HG03135 (cell line): ENCODE results near the gene NXNL1.
"Not testable (repeated sequence)": the region's sequence is repeated elsewhere in the genome, so short reads cannot be mapped to it uniquely, and the experiment has no call there.

Experiments
- ATAC-seq: cut with Tn5 transposase; IDR thresholded peaks from one replicate; pipeline ENCODE4 v1.9.1; 2021; ENCODE audit warnings: mild to moderate bottlenecking, moderate library complexity; ENCODE audit not compliant: unreplicated experiment

NXNL1 gene

GRCh38 chr19:17487284-17488121, 26.8 kb upstream of the NXNL1 start:
- ATAC-seq: no peak

- ATAC-seq: no peak
These were observed 26.0 kb upstream of the NXNL1 start for GRCh38 chr19:17486545-17487240.

GRCh38 chr19:17484520-17485185, 23.9 kb upstream of the NXNL1 start:
- ATAC-seq: no peak

- no peak for ATAC-seq
These were observed 22.9 kb upstream of the NXNL1 start for GRCh38 chr19:17483605-17484002.

GRCh38 chr19:17482877-17483604, 22.3 kb upstream of the NXNL1 start:
- ATAC-seq: no peak

- no peak for ATAC-seq
These were observed 21.3 kb upstream of the NXNL1 start for GRCh38 chr19:17481986-17482385.

- ATAC-seq: no peak
These were observed 18.6 kb upstream of the NXNL1 start for GRCh38 chr19:17479325-17479791.

- no peak for ATAC-seq
These were observed 14.9 kb upstream of the NXNL1 start for GRCh38 chr19:17475541-17476115.

GRCh38 chr19:17475011-17475540, 14.3 kb upstream of the NXNL1 start:
- ATAC-seq: not testable (repeated sequence)

GRCh38 chr19:17473041-17473440, 12.3 kb upstream of the NXNL1 start:
- no peak for ATAC-seq

- no peak for ATAC-seq
These were observed 10.8 kb upstream of the NXNL1 start for GRCh38 chr19:17471410-17472125.

GRCh38 chr19:17470068-17470841, 9.5 kb upstream of the NXNL1 start, which contains the start of gene SLC27A1:
Gene SLC27A1 (plus strand): TSS chr19:17470524. CDS start chr19:17470541, 17 bp downstream.
- peak; percentile 75 for ATAC-seq

- ATAC-seq: peak; percentile 63
These were observed 8.8 kb upstream of the NXNL1 start for GRCh38 chr19:17469481-17470067.

- no peak for ATAC-seq
These were observed 8.4 kb upstream of the NXNL1 start for GRCh38 chr19:17469092-17469480.

- no peak for ATAC-seq
These were observed 7.8 kb upstream of the NXNL1 start for GRCh38 chr19:17468302-17469091.

GRCh38 chr19:17467471-17468301, 7.0 kb upstream of the NXNL1 start:
- ATAC-seq: no peak

- no peak for ATAC-seq
These were observed 5.7 kb upstream of the NXNL1 start for GRCh38 chr19:17466487-17466850.
